ENCODE results near the gene PGLYRP2.

DNA sequence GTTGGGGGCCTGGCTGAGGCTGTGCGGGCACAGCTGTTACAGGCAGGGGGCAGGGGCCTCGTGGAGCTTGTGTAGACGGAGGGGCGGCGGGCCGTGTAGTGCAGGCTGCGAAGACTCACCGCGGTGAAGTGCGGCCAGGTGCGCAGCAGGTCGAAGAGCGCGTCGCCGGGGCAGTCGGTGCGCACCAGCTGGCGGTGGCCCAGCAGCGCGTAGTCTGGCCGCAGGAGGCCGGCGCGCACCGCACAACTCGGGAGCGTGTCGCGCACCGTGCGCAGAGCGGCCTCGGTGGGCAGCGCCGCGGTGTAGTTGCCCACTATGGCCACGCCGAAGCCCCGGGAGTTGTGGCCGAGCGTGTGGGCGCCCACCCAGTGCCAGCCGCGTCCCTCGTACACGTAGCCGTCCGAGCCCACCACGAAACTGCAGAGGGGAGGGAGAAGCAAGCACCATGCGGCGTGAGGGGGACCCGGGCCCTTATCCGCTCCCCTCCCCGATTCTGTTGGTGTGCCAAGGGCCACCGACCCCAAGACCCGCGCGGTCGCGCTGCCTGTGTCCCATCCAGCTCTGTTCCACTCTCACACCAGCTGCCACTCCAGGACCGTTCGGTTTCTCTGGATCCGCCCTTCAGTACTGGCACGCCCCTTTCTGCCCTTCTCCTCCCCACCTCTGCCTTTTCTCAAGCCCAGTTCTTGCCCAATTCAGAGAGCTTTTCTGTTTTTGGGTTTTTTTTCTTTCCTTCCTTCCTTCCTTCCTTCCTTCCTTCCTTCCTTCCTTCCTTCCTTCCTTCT lies 9.6 kb downstream of the PGLYRP2 start:
- TF ChIP-seq, protein P1, sequence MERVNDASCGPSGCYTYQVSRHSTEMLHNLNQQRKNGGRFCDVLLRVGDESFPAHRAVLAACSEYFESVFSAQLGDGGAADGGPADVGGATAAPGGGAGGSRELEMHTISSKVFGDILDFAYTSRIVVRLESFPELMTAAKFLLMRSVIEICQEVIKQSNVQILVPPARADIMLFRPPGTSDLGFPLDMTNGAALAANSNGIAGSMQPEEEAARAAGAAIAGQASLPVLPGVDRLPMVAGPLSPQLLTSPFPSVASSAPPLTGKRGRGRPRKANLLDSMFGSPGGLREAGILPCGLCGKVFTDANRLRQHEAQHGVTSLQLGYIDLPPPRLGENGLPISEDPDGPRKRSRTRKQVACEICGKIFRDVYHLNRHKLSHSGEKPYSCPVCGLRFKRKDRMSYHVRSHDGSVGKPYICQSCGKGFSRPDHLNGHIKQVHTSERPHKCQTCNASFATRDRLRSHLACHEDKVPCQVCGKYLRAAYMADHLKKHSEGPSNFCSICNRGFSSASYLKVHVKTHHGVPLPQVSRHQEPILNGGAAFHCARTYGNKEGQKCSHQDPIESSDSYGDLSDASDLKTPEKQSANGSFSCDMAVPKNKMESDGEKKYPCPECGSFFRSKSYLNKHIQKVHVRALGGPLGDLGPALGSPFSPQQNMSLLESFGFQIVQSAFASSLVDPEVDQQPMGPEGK (tag by site-specific recombination; IDR thresholded peaks at IDR 0.05) = no peak
- TF ChIP-seq ZNF416 (tag by site-specific recombination; IDR thresholded peaks at IDR 0.05) = no peak
- no peak for TF ChIP-seq ZNF785 (tag by site-specific recombination; IDR thresholded peaks at IDR 0.05)
- TF ChIP-seq, protein P2, sequence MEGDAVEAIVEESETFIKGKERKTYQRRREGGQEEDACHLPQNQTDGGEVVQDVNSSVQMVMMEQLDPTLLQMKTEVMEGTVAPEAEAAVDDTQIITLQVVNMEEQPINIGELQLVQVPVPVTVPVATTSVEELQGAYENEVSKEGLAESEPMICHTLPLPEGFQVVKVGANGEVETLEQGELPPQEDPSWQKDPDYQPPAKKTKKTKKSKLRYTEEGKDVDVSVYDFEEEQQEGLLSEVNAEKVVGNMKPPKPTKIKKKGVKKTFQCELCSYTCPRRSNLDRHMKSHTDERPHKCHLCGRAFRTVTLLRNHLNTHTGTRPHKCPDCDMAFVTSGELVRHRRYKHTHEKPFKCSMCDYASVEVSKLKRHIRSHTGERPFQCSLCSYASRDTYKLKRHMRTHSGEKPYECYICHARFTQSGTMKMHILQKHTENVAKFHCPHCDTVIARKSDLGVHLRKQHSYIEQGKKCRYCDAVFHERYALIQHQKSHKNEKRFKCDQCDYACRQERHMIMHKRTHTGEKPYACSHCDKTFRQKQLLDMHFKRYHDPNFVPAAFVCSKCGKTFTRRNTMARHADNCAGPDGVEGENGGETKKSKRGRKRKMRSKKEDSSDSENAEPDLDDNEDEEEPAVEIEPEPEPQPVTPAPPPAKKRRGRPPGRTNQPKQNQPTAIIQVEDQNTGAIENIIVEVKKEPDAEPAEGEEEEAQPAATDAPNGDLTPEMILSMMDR (tag by site-specific recombination; IDR thresholded peaks at IDR 0.05) = no peak
- TF ChIP-seq ZNF560 (tag by site-specific recombination; IDR thresholded peaks at IDR 0.05; ENCODE audit: borderline replicate concordance) = no peak
- TF ChIP-seq TCF7L2 (IDR thresholded peaks at IDR 0.05; ENCODE audit: borderline replicate concordance, low read depth, low read length) = no peak
- no peak for TF ChIP-seq ZNF837 (tag by site-specific recombination; IDR thresholded peaks at IDR 0.05)
